ENCODE measurements around the gene DIO2.

Gene DIO2

GRCh38 chr14:80152166-80152565 lies 59.1 kb downstream of the DIO2 start:
- no peaks in the 10 kb centered on the region for H3K36me3 ChIP-seq (ENCODE audit: insufficient read depth, low read length)
- H3K27me3 ChIP-seq (ENCODE audit: insufficient read depth, low read length, poor library complexity), result no peaks in the 10 kb centered on the region
- no peaks in the 10 kb centered on the region for H3K9me3 ChIP-seq (ENCODE audit: insufficient read depth, low read length, severe bottlenecking)
- H3K79me2 ChIP-seq (ENCODE audit: insufficient read depth, low read length), result no peaks in the 10 kb centered on the region
- no peak overlapping the region for H3K4me2 ChIP-seq (ENCODE audit: insufficient read depth, low read length)
- no peak overlapping the region for H3K9ac ChIP-seq (ENCODE audit: low read depth, low read length)
- H3K4me1 ChIP-seq (ENCODE audit: insufficient read depth, low read length), result no peaks in the 10 kb centered on the region
- TF ChIP-seq CTCF (IDR thresholded peaks at IDR 0.05; ENCODE audit: borderline replicate concordance, extremely low read depth, low read length, poor library complexity, severe bottlenecking) (no peak), EZH2 (IDR thresholded peaks at IDR 0.05; ENCODE audit: borderline replicate concordance, low read depth, low read length, severe bottlenecking) (no peak)
- DNase-seq (no peak), ATAC-seq (ENCODE audit: insufficient read depth, low read depth) (no peak)
- H3K4me3 ChIP-seq (ENCODE audit: low read depth in 1 of 2, low read length in 2 of 2), result no peak overlapping the region
- no peak overlapping the region for H3K27ac ChIP-seq (ENCODE audit: low read length)
- H4K20me1 ChIP-seq (ENCODE audit: insufficient read depth, low read length), result no peaks in the 10 kb centered on the region
- H2AFZ ChIP-seq (ENCODE audit: low read depth, low read length), result no peak overlapping the region

DNA sequence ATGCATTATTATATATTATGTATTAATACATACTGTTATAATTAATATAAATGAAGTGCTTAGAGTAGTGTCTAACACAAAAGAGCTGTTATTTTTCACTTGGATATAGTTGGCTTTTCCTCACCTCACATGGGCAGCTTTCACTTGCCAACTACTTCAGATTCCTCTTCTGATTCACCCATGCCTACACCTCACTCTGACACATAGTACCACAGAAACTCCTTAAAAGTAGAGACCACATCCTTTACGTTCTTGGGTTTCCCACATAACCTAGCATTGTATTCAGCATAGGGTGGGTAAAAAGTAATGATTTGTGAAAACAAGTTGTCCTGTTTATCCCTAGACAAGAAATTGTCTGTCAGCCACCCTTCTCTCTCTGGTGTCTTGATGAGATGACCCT lies 61.0 kb downstream of the DIO2 start:
- no peaks in the 10 kb centered on the region for H3K27me3 ChIP-seq (ENCODE audit: insufficient read depth, low read length, poor library complexity)
- no peak overlapping the region for H3K4me3 ChIP-seq (ENCODE audit: low read depth in 1 of 2, low read length in 2 of 2)
- TF ChIP-seq EZH2 (IDR thresholded peaks at IDR 0.05; ENCODE audit: borderline replicate concordance, low read depth, low read length, severe bottlenecking) (no peak), CTCF (IDR thresholded peaks at IDR 0.05; ENCODE audit: borderline replicate concordance, extremely low read depth, low read length, poor library complexity, severe bottlenecking) (no peak)
- ATAC-seq (ENCODE audit: insufficient read depth, low read depth), result peak; percentile 72
- no peaks in the 10 kb centered on the region for H4K20me1 ChIP-seq (ENCODE audit: insufficient read depth, low read length)
- H3K9ac ChIP-seq (ENCODE audit: low read depth, low read length), result no peak overlapping the region
- no peaks in the 10 kb centered on the region for H3K36me3 ChIP-seq (ENCODE audit: insufficient read depth, low read length)
- no peaks in the 10 kb centered on the region for H3K79me2 ChIP-seq (ENCODE audit: insufficient read depth, low read length)
- no peak overlapping the region for H3K4me2 ChIP-seq (ENCODE audit: insufficient read depth, low read length)
- H3K4me1 ChIP-seq (ENCODE audit: insufficient read depth, low read length), result no peaks in the 10 kb centered on the region
- H3K27ac ChIP-seq (ENCODE audit: low read length), result no peak overlapping the region
- H3K9me3 ChIP-seq (ENCODE audit: insufficient read depth, low read length, severe bottlenecking), result no peaks in the 10 kb centered on the region
- no peak overlapping the region for H2AFZ ChIP-seq (ENCODE audit: low read depth, low read length)
- no peak for DNase-seq

Data from DND-41 (cell line).